Measurements from ENCODE around the gene CNOT6. TPM values are rescaled to one million over a fixed set of nuclear protein-coding genes. Genes with fewer than 3 reads are reported as not detected.

CNOT6 gene
- total RNA-seq, 3 donors from 2014 or later (not counting 1 experiment from before 2014, with no cell fraction given): 20.9 to 32.4 (median 26.1) TPM

GRCh38 chr5:180601591-180602480 is 107.7 kb downstream of the CNOT6 start:
- WGBS (ENCODE audit: insufficient coverage): 92% methylated on average over 36 of the region's 36 CpGs

GRCh38 chr5:180602481-180603075 is 108.4 kb downstream of the CNOT6 start:
- Histone ChIP-seq H3K27ac (ENCODE audit: low read length) (no peak overlapping the region), H3K36me3 (ENCODE audit: control insufficient read depth, insufficient read depth, low read length) (no peaks in the 10 kb centered on the region), H3K27me3 (ENCODE audit: control insufficient read depth, insufficient read depth, low read length) (no peaks in the 10 kb centered on the region), H3K4me3 (ENCODE audit: low read length) (no peak overlapping the region), H3K9me3 (ENCODE audit: control insufficient read depth, insufficient read depth, low read length) (no peaks in the 10 kb centered on the region), H3K4me1 (ENCODE audit: control insufficient read depth, insufficient read depth, low read length) (peaks cover 7% of the 10 kb centered on the region)
- Mint-ChIP-seq H3K36me3 (no peaks in the 10 kb centered on the region), H3K27ac (no peak overlapping the region), H3K27me3 (ENCODE audit: low read depth in 2 of 2) (peaks cover 0 to 5% of the 10 kb centered on the region in 2 donors), H3K9me3 (no peaks in the 10 kb centered on the region), H3K4me3 (no peak overlapping the region), H3K4me1 (peaks cover 6 to 7% of the 10 kb centered on the region in 2 donors)
- TF ChIP-seq, protein P1, sequence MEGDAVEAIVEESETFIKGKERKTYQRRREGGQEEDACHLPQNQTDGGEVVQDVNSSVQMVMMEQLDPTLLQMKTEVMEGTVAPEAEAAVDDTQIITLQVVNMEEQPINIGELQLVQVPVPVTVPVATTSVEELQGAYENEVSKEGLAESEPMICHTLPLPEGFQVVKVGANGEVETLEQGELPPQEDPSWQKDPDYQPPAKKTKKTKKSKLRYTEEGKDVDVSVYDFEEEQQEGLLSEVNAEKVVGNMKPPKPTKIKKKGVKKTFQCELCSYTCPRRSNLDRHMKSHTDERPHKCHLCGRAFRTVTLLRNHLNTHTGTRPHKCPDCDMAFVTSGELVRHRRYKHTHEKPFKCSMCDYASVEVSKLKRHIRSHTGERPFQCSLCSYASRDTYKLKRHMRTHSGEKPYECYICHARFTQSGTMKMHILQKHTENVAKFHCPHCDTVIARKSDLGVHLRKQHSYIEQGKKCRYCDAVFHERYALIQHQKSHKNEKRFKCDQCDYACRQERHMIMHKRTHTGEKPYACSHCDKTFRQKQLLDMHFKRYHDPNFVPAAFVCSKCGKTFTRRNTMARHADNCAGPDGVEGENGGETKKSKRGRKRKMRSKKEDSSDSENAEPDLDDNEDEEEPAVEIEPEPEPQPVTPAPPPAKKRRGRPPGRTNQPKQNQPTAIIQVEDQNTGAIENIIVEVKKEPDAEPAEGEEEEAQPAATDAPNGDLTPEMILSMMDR (IDR thresholded peaks at IDR 0.05): no peak
- intact Hi-C loops (cut with micrococcal nuclease): no loop called here
- no peak for DNase-seq
- no peak for ATAC-seq
- 88% methylated on average over 13 of the region's 15 CpGs for WGBS (ENCODE audit: insufficient coverage)

More at GRCh38 chr5:180601591-180602480, 107.7 kb downstream of the CNOT6 start:
- peaks cover 0 to 5% of the 10 kb centered on the region in 2 donors for H3K27me3 Mint-ChIP-seq (ENCODE audit: low read depth in 2 of 2)
- no peak overlapping the region for H3K4me3 Mint-ChIP-seq
- H3K27me3 ChIP-seq (ENCODE audit: control insufficient read depth, insufficient read depth, low read length): no peaks in the 10 kb centered on the region
- no peak overlapping the region for H3K27ac Mint-ChIP-seq
- peaks cover 7% of the 10 kb centered on the region for H3K4me1 ChIP-seq (ENCODE audit: control insufficient read depth, insufficient read depth, low read length)
- H3K36me3 ChIP-seq (ENCODE audit: control insufficient read depth, insufficient read depth, low read length): no peaks in the 10 kb centered on the region
- no peaks in the 10 kb centered on the region for H3K36me3 Mint-ChIP-seq
- TF ChIP-seq, protein P1 (IDR thresholded peaks at IDR 0.05): no peak
- H3K27ac ChIP-seq (ENCODE audit: low read length): no peak overlapping the region
- H3K9me3 ChIP-seq (ENCODE audit: control insufficient read depth, insufficient read depth, low read length): no peaks in the 10 kb centered on the region
- no peaks in the 10 kb centered on the region for H3K9me3 Mint-ChIP-seq
- H3K4me1 Mint-ChIP-seq: peaks cover 6 to 7% of the 10 kb centered on the region in 2 donors
- intact Hi-C loops (cut with micrococcal nuclease): no loop called here
- DNase-seq (no peak), ATAC-seq (no peak)
- H3K4me3 ChIP-seq (ENCODE audit: low read length): no peak overlapping the region

DNA sequence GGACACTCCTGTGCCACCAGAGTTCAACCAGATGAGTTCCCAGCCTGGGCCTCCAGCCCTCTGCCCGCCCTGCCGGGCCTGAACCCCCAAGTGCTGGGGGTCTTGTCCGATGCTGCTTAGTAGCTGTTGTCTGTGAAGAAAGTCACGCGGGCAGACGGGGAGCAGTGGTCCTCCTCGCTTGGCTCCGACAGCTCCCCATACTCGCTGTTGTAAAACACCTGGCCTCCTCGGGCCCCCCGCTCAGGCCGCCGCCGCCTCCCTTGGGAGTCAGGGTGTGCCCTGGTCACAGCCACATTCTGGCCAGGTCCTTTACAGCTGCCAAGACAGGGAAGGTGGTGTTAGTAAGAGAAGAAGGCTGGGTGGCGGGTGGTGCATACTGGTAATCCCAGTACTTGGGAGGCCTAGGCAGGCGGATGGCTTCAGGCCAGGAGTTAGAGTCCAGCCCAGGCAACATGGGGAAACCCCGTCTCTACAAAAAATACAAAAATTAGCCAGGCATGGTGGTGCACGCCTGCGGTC is 109.0 kb downstream of the CNOT6 start:
- no peaks in the 10 kb centered on the region for H3K36me3 Mint-ChIP-seq
- intact Hi-C loops (cut with micrococcal nuclease): no loop called here

More for the DNA sequence above, 109.0 kb downstream of the CNOT6 start:
- H3K27me3 Mint-ChIP-seq (ENCODE audit: low read depth in 2 of 2): peaks cover 0 to 5% of the 10 kb centered on the region in 2 donors
- no peak overlapping the region for H3K4me3 ChIP-seq (ENCODE audit: low read length)
- H3K4me3 Mint-ChIP-seq: no peak overlapping the region
- WGBS (ENCODE audit: insufficient coverage): 95% methylated on average over 19 of the region's 19 CpGs
- TF ChIP-seq, protein P1 (IDR thresholded peaks at IDR 0.05): no peak
- H3K9me3 ChIP-seq (ENCODE audit: control insufficient read depth, insufficient read depth, low read length): no peaks in the 10 kb centered on the region
- ATAC-seq (no peak), DNase-seq (no peak)
- H3K27ac Mint-ChIP-seq: no peak overlapping the region
- H3K4me1 Mint-ChIP-seq: peaks cover 6 to 7% of the 10 kb centered on the region in 2 donors
- no peaks in the 10 kb centered on the region for H3K9me3 Mint-ChIP-seq
- no peak overlapping the region for H3K27ac ChIP-seq (ENCODE audit: low read length)
- H3K36me3 ChIP-seq (ENCODE audit: control insufficient read depth, insufficient read depth, low read length): no peaks in the 10 kb centered on the region
- peaks cover 7% of the 10 kb centered on the region for H3K4me1 ChIP-seq (ENCODE audit: control insufficient read depth, insufficient read depth, low read length)
- no peaks in the 10 kb centered on the region for H3K27me3 ChIP-seq (ENCODE audit: control insufficient read depth, insufficient read depth, low read length)
